HCT116 (cell line): ENCODE measurements around the gene SLC19A3.
"Not testable (repeated sequence)": the region's sequence is repeated elsewhere in the genome, so short reads cannot be mapped to it uniquely, and the experiment has no call there.

ENCODE experiments used
- ATF3 ChIP-seq: IDR thresholded peaks from 2 replicates; pipeline ENCODE4 v1.6.1; 2012
- CEBPB ChIP-seq: IDR thresholded peaks from 2 replicates; pipeline ENCODE4 v1.6.1; 2012; ENCODE audit warnings: low read depth
- CTCF ChIP-seq, 3 experiments: fragments of 200-600 bp in 1 of 3; sonication (generic) in 1 of 3; IDR thresholded peaks in 2 of 3; conservative IDR thresholded peaks in 1 of 3; 2 replicates each; pipeline ENCODE4 v1.5.1; 2012 to 2017; ENCODE audit warnings: low read depth in 2 of 3, low read length in 2 of 3, antibody characterized with exemption in 1 of 3, borderline replicate concordance in 1 of 3, control low read depth in 1 of 3, mild to moderate bottlenecking in 1 of 3, mixed read lengths in 1 of 3, mixed run types in 1 of 3, moderate library complexity in 1 of 3; ENCODE audit not compliant: insufficient read depth in 1 of 3
- EZH2 ChIP-seq: fragments of 200-600 bp; sonication (generic); IDR thresholded peaks from 2 replicates; pipeline ENCODE4 v1.6.1; 2017; ENCODE audit warnings: antibody characterized with exemption, mixed run types
- EZH2phosphoT487 ChIP-seq: fragments of 200-600 bp; IDR thresholded peaks from 2 replicates; pipeline ENCODE4 v1.6.1; 2018; ENCODE audit warnings: antibody characterized with exemption, borderline replicate concordance
- JUND ChIP-seq: IDR thresholded peaks from 2 replicates; pipeline ENCODE4 v1.6.1; 2012
- MAX ChIP-seq: IDR thresholded peaks from 2 replicates; pipeline ENCODE4 v1.6.1; 2012
- POLR2A ChIP-seq: IDR thresholded peaks from 2 replicates; pipeline ENCODE4 v1.7.0; 2011; ENCODE audit warnings: borderline replicate concordance; ENCODE audit not compliant: insufficient read depth, insufficient read length; ENCODE audit errors: extremely low read depth
- POLR2AphosphoS5 ChIP-seq: IDR thresholded peaks from 2 replicates; pipeline ENCODE4 v1.6.1; 2011; ENCODE audit warnings: mild to moderate bottlenecking, low read depth, low read length, moderate library complexity
- RAD21 ChIP-seq: IDR thresholded peaks from 2 replicates; pipeline ENCODE4 v1.6.1; 2012; ENCODE audit warnings: low read depth, mild to moderate bottlenecking
- REST ChIP-seq: IDR thresholded peaks from 2 replicates; pipeline ENCODE4 v1.6.1; 2012; ENCODE audit warnings: low read depth
- SIN3A ChIP-seq: IDR thresholded peaks from 2 replicates; pipeline ENCODE4 v1.6.1; 2012; ENCODE audit warnings: low read depth
- YY1 ChIP-seq: IDR thresholded peaks from 2 replicates; pipeline ENCODE4 v1.6.1; 2011; ENCODE audit warnings: low read length, low read depth, moderate library complexity, mild to moderate bottlenecking; ENCODE audit not compliant: insufficient replicate concordance; ENCODE audit errors: extremely low read depth
- ZNF274 ChIP-seq: fragments of 200-500 bp; sonication (Bioruptor generic); IDR thresholded peaks from 2 replicates; pipeline ENCODE4 v1.6.1; 2014; ENCODE audit warnings: mild to moderate bottlenecking, low read depth, low read length, inconsistent platforms

- not testable (repeated sequence) for TF ChIP-seq POLR2A; JUND; EZH2; RAD21; CTCF (IDR thresholded peaks at IDR 0.05 in 2 of 3, conservative IDR thresholded peaks at IDR 0.05 in 1 of 3; ENCODE audit: borderline replicate concordance in 1 of 3, insufficient read depth in 1 of 3, low read depth in 2 of 3, low read length in 2 of 3); YY1; ZNF274; REST; EZH2phosphoT487; CEBPB; MAX; ATF3; SIN3A; POLR2AphosphoS5
Observed at GRCh38 chr2:227666631-227667170, 51.1 kb downstream of the SLC19A3 start, which contains the start of gene SCYGR5.
